GM23248 (cell line): ENCODE data around the gene RGL1. TPM values are rescaled to one million over a fixed set of nuclear protein-coding genes. Genes with fewer than 3 reads are reported as not detected.

ENCODE experiments used
- DNase-seq: peaks from one replicate; pipeline ENCODE4 v3.0.0-alpha.2; 2015
- H2AFZ ChIP-seq: fragments of 200-600 bp; sonication (generic); 2 replicates; pipeline ENCODE4 v1.6.1; 2016; ENCODE audit warnings: antibody characterized with exemption
- H3F3A ChIP-seq: fragments of 200-600 bp; sonication (generic); 2 replicates; pipeline ENCODE4 v1.6.1; 2016; ENCODE audit warnings: mild to moderate bottlenecking, antibody characterized with exemption, mixed run types; ENCODE audit not compliant: insufficient read depth
- H3K27ac ChIP-seq: fragments of 200-600 bp; sonication (generic); 2 replicates; pipeline ENCODE4 v1.5.1; 2016; ENCODE audit warnings: mild to moderate bottlenecking
- H3K27me3 ChIP-seq: fragments of 200-600 bp; sonication (generic); replicated peaks from 2 replicates; pipeline ENCODE4 v1.6.1; 2016; ENCODE audit warnings: mild to moderate bottlenecking; ENCODE audit not compliant: insufficient read depth
- H3K36me3 ChIP-seq: fragments of 200-600 bp; sonication (generic); 2 replicates; pipeline ENCODE4 v1.6.1; 2016; ENCODE audit warnings: low read depth, mild to moderate bottlenecking
- H3K4me1 ChIP-seq: fragments of 200-600 bp; sonication (generic); 2 replicates; pipeline ENCODE4 v1.6.1; 2016; ENCODE audit warnings: mild to moderate bottlenecking; ENCODE audit not compliant: insufficient read depth
- H3K4me2 ChIP-seq: fragments of 200-600 bp; sonication (generic); one replicate; pipeline ENCODE4 v1.6.1; 2016; ENCODE audit warnings: mild to moderate bottlenecking; ENCODE audit not compliant: unreplicated experiment
- H3K4me3 ChIP-seq: fragments of 200-600 bp; sonication (generic); 2 replicates; pipeline ENCODE4 v1.5.1; 2016; ENCODE audit warnings: mild to moderate bottlenecking
- H3K79me2 ChIP-seq: fragments of 200-600 bp; sonication (generic); 2 replicates; pipeline ENCODE4 v1.6.1; 2016; ENCODE audit warnings: mild to moderate bottlenecking; ENCODE audit not compliant: insufficient read depth
- H3K9ac ChIP-seq: fragments of 200-600 bp; sonication (generic); 2 replicates; pipeline ENCODE4 v1.6.1; 2016; ENCODE audit warnings: mild to moderate bottlenecking
- H3K9me2 ChIP-seq: fragments of 200-600 bp; sonication (generic); 2 replicates; pipeline ENCODE4 v1.6.1; 2016; ENCODE audit warnings: mixed run types, mild to moderate bottlenecking, moderate library complexity; ENCODE audit not compliant: insufficient read depth
- H3K9me3 ChIP-seq: fragments of 200-600 bp; sonication (generic); one replicate; pipeline ENCODE4 v1.6.1; 2017; ENCODE audit warnings: low read depth
- H4K20me1 ChIP-seq: fragments of 200-600 bp; sonication (generic); 2 replicates; pipeline ENCODE4 v1.6.0; 2016; ENCODE audit not compliant: insufficient read depth
- EZH2 ChIP-seq: fragments of 200-600 bp; sonication (generic); IDR thresholded peaks from 2 replicates; pipeline ENCODE4 v1.6.1; 2018; ENCODE audit warnings: antibody characterized with exemption, mild to moderate bottlenecking; ENCODE audit not compliant: insufficient read depth, poor library complexity, severe bottlenecking
- EZH2phosphoT487 ChIP-seq: fragments of 200-600 bp; sonication (generic); IDR thresholded peaks from 2 replicates; pipeline ENCODE4 v1.6.1; 2018; ENCODE audit warnings: antibody characterized with exemption, moderate library complexity, mild to moderate bottlenecking, low read depth; ENCODE audit not compliant: insufficient read depth
- WGBS, 2 experiments: methylation state at CpG; one replicate each; pipeline ENCODE4 v1.1.6; 2015 to 2017; ENCODE audit warnings: low lambda C conversion rate in 2 of 2, low coverage in 1 of 2; ENCODE audit errors: missing lambda C conversion rate in 2 of 2; 5-methylcytosine and 5-hydroxymethylcytosine counted together
- in situ Hi-C: fragments of 300-500 bp; cut with MboI; formaldehyde crosslinking; loops from 2 replicates; pipeline ENCODE4 v1.15.0; 2020
- polyA plus RNA-seq: library from polyadenylated mRNA; unstranded; fragments of >200 nt; fragmentation: Nextera tagmentation; extraction: Ambion mirVana; gene quantifications from 2 replicates; pipeline ENCODE4 v1.2.1, GENCODE V29; 2016
- total RNA-seq: library from RNA; depleted of rRNA; stranded (reverse); fragments of >200 nt; shearing (Covaris generic); gene quantifications from 2 replicates; pipeline ENCODE4 v1.2.3, GENCODE V29; 2014

Gene RGL1
- total and polyA plus RNA-seq, 2 experiments from 2014 or later = 9.4 to 13.4 TPM

GRCh38 chr1:183847641-183848040, 42.7 kb downstream of the RGL1 start:
- H4K20me1 ChIP-seq = no peaks in the 10 kb centered on the region
- H3K4me3 ChIP-seq = no peak overlapping the region
- DNase-seq = no peak
- no peak overlapping the region for H3K4me2 ChIP-seq
- no peaks in the 10 kb centered on the region for H3K36me3 ChIP-seq
- H3K9me3 ChIP-seq = no peaks in the 10 kb centered on the region
- H3K9me2 ChIP-seq = no peaks in the 10 kb centered on the region
- TF ChIP-seq EZH2phosphoT487 (no peak), EZH2 (no peak)
- no peak overlapping the region for H3K9ac ChIP-seq
- H2AFZ ChIP-seq = no peak overlapping the region
- 81 to 86% methylated on average over 4 of the region's 4 CpGs for WGBS, 2 experiments
- H3K4me1 ChIP-seq = peaks cover 24% of the 10 kb centered on the region
- H3K27ac ChIP-seq = no peak overlapping the region
- H3K27me3 ChIP-seq = no peaks in the 10 kb centered on the region
- peaks cover 12% of the 10 kb centered on the region; the same call in 1 of the 2 replicates for H3F3A ChIP-seq
- no peaks in the 10 kb centered on the region for H3K79me2 ChIP-seq
- in situ Hi-C loops = no loop called here

- H3K36me3 ChIP-seq = no peaks in the 10 kb centered on the region
- H3K9ac ChIP-seq = no peak overlapping the region
- H3K27ac ChIP-seq = no peak overlapping the region
- no peaks in the 10 kb centered on the region for H3F3A ChIP-seq
- in situ Hi-C loops = no loop called here
- H3K4me1 ChIP-seq = peaks cover 2% of the 10 kb centered on the region; the same call in 1 of the 2 replicates
- H2AFZ ChIP-seq = no peak overlapping the region
- no peaks in the 10 kb centered on the region for H3K27me3 ChIP-seq
- H3K9me3 ChIP-seq = no peaks in the 10 kb centered on the region
- no peaks in the 10 kb centered on the region for H3K9me2 ChIP-seq
- H4K20me1 ChIP-seq = no peaks in the 10 kb centered on the region
- no peak for TF ChIP-seq EZH2phosphoT487
- no peak for TF ChIP-seq EZH2
- 95 to 98% methylated on average over 2 of the region's 2 CpGs for WGBS, 2 experiments
- DNase-seq = no peak
- no peak overlapping the region for H3K4me3 ChIP-seq
- H3K79me2 ChIP-seq = no peaks in the 10 kb centered on the region
- no peak overlapping the region for H3K4me2 ChIP-seq
Observed at GRCh38 chr1:183850852-183851251, 45.9 kb downstream of the RGL1 start.

- Histone ChIP-seq H3K27me3 (no peaks in the 10 kb centered on the region), H4K20me1 (no peaks in the 10 kb centered on the region), H3K9ac (no peak overlapping the region), H3K36me3 (no peaks in the 10 kb centered on the region), H3K27ac (no peak overlapping the region), H3F3A (peaks cover 30% of the 10 kb centered on the region), H3K9me2 (no peaks in the 10 kb centered on the region), H3K4me3 (no peak overlapping the region), H2AFZ (no peak overlapping the region), H3K4me2 (no peak overlapping the region), H3K9me3 (no peaks in the 10 kb centered on the region), H3K4me1 (peaks cover 13% of the 10 kb centered on the region), H3K79me2 (no peaks in the 10 kb centered on the region)
- in situ Hi-C loops = no loop called here
- TF ChIP-seq EZH2phosphoT487 (no peak), EZH2 (no peak)
- 92 to 93% methylated on average over 3 of the region's 3 CpGs for WGBS, 2 experiments
- no peak for DNase-seq
Observed at GRCh38 chr1:183859119-183859518, 54.2 kb downstream of the RGL1 start.

DNA sequence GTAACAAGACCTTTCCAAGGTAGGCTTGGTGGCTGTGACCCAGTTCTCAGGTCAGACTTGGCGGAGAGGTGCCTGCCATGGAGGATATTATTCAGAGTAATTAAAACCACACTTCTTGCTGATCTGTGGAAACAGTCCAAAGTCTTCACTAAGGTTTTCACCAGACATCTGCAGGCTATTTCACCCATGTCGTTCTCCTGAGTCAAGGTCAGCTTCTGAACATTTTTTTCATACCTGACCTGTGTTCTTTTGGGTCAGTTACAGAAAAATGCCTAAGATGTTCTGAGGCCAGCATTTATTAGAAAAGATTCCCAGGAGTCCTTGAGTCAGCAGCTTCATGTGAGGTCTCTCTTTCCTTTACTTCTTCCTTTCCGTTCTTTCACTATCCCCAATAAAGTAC, 54.9 kb downstream of the RGL1 start:
- in situ Hi-C loops = no loop called here

DNA sequence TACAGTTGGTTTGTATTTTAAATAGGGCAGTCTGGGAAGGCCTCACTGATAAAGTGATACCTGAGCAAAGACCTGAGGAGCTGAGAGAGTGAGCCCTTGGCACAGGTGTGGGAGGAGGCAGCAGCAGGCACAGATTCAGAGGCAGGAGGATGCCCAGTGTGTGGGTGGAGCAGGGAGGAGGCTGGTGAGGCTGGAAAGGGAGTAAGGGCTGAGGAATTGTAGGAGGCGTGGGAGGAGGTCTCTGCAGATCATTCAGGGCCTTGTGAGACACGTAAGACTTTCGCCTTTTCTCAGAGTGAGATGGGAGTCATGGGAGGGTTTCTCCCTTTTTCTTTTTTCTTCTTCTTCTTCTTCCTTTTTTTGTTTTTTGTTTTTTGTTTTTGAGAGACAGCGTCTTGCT, 58.0 kb downstream of the RGL1 start:
- Histone ChIP-seq H3K4me1 (peaks cover 13% of the 10 kb centered on the region), H3F3A (peaks cover 30% of the 10 kb centered on the region), H4K20me1 (no peaks in the 10 kb centered on the region), H3K27me3 (no peaks in the 10 kb centered on the region), H2AFZ (no peak overlapping the region), H3K9ac (no peak overlapping the region), H3K79me2 (no peaks in the 10 kb centered on the region), H3K9me2 (no peaks in the 10 kb centered on the region), H3K36me3 (no peaks in the 10 kb centered on the region), H3K4me2 (no peak overlapping the region), H3K4me3 (no peak overlapping the region), H3K9me3 (no peaks in the 10 kb centered on the region), H3K27ac (no peak overlapping the region)
- in situ Hi-C loops = no loop called here
- DNase-seq = no peak
- WGBS, 2 experiments = 88 to 92% methylated on average over 4 of the region's 4 CpGs
- no peak for TF ChIP-seq EZH2phosphoT487
- no peak for TF ChIP-seq EZH2

More for the DNA sequence above, 54.9 kb downstream of the RGL1 start:
- H3K79me2 ChIP-seq = no peaks in the 10 kb centered on the region
- peaks cover 30% of the 10 kb centered on the region for H3F3A ChIP-seq
- no peaks in the 10 kb centered on the region for H3K9me2 ChIP-seq
- TF ChIP-seq EZH2phosphoT487 = no peak
- no peak for TF ChIP-seq EZH2
- H3K27me3 ChIP-seq = no peaks in the 10 kb centered on the region
- no peaks in the 10 kb centered on the region for H3K9me3 ChIP-seq
- no peak overlapping the region for H3K4me3 ChIP-seq
- peaks cover 13% of the 10 kb centered on the region for H3K4me1 ChIP-seq
- H3K36me3 ChIP-seq = no peaks in the 10 kb centered on the region
- H3K27ac ChIP-seq = no peak overlapping the region
- no peak overlapping the region for H2AFZ ChIP-seq
- 21 to 27% methylated on average over 3 of the region's 3 CpGs for WGBS, 2 experiments
- no peaks in the 10 kb centered on the region for H4K20me1 ChIP-seq
- peak; percentile 35 for DNase-seq
- H3K4me2 ChIP-seq = peak overlapping the region; percentile 47
- no peak overlapping the region for H3K9ac ChIP-seq
